ENCODE measurements around the gene DOCK2.

DOCK2 gene

DNA sequence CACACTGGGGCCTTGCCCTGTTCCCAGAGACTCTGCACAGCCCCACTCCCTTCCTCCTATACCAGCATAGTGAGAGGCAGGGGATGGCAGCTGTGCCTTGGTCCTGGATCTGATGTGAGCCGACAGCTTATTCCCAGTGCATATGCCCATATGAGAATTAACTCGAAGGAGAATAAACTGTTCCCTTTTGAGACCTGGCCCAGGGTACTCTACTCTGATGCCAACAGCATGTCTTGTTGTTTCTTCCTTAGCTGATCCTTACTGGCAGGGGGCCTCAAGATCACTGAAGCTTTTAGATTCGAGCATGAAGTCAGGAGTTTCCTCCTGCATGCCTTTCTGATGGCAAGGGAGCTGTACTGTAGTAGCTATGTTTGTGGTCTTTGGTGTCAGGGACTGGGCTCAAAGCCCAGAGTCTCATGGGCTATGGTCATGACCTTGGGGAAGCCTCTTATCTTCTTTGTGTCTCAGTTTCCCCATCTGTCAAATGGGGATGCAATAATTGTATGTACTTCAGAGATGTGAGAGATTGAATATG is 57.1 kb downstream of the DOCK2 start:
- DNase-seq, result no peak

DNA sequence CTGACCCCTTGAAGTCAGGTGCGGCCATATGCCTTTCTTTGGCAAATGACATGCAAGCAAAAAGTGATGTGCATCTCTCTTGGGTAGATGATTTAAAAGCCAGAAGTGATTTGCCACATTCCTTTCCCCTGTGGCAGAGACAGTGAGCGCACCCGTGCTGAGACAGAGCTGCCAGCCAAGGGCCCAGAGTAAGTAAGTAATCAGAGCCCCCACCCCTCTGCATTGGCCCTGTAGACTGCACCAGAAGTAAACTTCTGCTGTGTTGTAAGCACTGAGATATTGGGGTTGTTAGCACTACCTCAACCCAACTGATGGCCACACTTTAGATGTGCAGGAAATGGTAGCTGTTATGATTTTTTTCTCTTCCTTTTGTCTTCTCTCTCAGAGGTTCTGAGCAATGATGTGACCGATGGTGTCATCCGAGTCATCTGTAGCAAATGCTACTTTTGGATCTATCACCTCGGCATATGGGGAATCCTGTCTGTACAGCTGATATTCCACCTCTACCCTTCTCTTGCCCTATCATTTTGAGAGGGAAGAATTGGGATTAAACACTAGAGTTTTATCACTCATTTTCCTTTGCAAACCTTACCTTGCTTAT is 58.0 kb downstream of the DOCK2 start:
- DNase-seq, result no peak

DNA sequence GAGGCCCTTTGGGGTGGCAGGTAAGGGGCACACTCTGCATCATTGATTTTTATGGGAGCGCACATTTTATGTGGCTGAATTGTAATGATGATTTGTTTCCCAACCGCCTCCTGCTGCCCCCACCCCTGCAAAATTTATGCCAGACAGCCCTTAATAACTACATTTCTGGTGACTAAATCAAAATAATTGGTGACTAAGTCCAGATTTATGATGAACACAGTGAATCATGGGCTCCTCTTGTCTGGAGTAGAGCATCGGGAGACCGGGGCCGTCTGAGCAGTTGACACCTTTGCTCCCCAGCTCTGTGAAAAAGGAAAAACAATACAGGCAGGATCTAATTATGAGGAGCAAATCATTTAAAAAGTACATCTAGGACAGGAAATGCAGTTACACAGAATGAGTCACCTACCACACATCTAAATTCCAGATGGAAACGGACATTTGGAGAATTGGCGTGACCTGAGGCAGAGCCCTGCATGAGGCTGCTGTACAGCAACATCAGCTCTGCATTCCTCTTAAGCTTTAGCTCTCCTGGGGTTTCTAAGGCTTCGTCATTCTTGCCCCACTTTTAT is 58.9 kb downstream of the DOCK2 start:
- DNase-seq, result peak; percentile 80

DNA sequence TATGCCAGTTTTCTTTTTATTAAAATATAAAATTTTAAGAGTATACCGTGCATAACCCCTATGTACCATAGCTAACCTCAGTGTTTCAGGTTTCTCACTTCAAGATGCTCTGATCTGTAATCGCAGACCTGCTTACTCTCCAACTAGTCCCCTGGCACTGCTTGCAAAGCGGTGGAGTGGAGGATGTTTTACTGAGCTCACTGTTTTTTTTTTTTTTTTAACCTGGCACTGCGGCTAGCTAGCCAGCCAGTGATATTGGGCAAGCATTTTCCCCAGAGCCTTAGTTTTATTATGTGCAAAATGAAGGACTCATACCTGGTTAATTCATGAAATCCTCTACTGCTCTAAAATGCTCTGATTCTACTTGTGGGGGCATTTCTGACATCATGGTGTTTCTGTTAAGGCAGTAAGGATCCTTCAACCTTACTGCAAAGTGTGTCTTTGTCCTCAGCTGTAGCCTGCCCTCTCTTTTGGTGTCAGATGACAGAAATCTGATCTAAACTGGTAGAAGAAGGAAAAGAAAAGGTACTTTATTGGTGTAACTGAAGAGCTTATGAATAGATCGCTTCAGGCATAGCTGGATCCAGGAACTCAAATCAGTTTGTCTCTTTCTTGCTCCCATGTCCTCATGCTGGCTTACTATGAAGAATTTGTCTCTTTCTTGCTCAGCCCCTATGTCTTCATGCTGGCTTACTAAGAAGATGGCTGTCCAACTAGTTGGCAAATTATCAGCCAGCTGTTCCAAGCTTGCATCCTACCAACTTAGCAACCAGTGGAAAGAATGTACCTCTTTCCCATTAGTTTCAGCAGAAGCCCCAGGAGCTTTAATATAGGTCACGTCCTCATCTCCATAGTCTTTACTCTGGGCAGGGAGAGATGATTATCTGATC is 59.8 kb downstream of the DOCK2 start:
- no peak for DNase-seq

DNA sequence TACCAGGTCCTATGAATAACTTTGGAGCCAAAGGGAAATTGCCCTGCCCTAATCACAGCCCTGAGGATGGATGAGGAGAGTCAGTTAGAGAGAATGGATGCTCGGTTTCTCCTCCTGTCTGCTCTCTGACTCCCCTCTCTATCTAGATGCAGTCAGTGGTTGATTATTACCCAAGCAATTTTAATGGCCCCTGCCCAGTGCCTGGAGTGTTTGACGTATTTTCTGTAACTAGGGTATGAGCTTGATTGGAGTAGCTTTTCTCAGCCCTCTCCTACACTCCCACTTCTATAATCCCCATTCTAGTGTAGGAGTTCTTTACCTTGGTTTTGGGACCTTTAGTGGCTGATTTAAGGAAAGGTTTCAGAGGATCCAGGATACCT is 60.4 kb downstream of the DOCK2 start:
- DNase-seq, result no peak

DNA sequence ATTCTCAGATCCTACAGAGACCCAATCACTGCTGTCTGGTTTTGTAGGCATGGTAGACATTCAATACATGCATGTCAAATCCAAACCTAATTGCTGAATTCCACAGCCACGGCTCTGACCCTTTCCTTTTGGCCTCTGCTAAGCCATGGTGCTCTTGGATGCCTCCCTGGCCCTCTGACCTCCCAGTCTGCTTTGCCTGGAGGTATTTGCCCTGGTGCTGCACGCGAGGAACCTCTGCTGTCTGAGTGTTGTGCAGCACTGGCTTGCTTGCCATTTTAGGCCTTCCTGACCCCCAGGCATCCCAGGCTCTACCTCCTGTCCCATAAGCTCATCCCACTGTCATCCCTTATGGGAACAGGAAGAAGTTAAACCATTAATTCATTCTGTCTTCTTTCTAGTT is 60.9 kb downstream of the DOCK2 start:
- DNase-seq, result no peak

DNA sequence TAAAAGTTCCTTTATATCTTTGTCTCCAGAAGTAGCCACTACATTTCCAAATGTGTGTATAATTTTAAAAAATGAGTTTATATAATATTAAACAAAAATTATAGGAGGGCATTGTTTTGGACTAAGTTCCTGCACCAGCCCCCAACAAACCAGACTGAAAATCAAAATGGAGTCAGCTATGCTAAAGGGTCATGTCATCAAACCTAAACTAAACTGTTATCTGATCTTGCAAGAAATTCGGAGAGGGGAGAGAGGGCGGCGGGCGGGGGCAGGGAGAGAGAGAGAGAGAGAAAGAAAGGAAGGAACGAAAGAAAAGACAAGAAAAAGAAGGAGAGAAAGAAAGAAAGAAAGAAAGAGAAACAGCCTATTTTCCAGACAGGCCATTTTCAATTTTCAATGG is 63.5 kb downstream of the DOCK2 start:
- DNase-seq, result no peak

DNA sequence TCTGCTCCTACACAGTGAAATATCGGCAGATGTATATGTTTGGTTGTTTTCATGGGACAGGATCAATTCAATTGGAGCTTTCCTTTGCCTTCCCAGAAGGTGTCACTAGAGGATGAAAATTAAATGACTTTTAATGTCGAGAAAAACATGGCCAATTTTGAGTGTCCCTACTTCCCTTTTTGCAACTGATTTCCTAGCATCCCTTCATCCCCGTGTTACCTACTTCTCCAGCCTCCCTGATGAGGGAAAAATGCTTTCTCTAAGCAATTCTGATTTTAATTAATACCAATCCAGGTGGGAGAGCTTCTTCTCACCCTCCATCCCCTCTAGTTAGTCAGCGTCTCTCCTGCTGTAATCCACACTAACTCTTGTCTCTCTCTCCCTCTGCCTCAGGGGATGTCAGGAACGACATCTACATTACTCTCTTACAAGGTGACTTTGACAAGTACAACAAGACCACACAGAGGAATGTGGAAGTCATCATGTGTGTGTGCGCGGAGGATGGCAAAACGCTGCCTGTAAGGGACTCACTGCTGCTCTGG is 64.9 kb downstream of the DOCK2 start:
- DNase-seq, result peak; percentile 7

DNA sequence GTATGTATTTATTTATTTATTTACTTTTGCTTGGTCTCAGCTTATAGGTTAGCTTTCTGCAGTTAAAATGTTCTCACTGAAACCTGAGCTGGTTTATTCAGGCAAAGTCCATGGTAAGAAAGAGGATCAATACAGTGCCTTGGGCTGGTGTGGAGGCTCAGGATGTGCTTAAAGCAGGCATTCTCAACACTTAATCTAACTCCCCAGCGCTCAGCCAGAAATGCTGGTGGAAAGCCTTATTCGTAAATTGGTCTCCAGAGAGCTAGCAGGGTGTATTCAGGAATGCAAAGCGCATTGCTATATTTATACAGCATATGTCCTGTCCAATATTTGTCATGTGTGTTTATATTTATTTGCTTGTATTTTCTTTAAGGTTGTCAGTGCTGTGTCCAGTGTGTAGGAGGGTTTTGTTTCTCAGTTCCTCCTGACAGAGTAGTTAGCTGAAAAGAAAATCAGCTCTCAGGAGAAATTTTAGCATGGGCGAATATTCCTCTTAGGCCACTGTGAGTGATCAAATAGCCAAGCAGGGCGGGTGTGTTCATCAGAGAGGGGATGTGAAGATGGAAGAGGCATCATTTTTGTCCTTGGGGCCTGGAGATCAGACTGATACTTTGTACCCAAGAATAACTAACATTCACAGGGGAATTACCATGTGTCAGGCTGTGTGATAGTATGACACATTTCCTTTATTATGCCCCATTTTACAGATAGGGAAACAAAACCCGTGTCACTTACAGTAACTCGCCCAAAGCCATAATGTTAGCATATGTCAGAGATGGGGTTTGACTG is 65.8 kb downstream of the DOCK2 start:
- no peak for DNase-seq

DNA sequence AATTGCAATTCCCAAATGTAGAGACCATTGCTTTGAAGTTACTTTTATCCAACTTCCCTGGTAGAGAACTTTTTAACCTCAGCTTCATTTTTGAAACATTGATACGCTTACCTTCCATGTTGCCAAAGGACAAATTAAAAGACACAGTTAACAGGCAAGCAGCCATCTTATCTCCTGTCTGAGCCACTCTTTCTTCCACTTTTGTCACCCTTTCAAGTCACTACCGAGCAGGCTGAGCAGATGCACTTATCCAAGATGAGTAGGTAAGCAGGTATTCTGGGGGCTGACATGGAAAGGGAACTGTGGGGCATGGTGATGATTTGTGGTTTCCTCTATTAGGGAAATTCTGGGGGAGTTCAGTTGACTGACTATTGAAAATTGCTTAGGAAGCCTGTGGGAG is 66.7 kb downstream of the DOCK2 start:
- DNase-seq, result no peak

DNA sequence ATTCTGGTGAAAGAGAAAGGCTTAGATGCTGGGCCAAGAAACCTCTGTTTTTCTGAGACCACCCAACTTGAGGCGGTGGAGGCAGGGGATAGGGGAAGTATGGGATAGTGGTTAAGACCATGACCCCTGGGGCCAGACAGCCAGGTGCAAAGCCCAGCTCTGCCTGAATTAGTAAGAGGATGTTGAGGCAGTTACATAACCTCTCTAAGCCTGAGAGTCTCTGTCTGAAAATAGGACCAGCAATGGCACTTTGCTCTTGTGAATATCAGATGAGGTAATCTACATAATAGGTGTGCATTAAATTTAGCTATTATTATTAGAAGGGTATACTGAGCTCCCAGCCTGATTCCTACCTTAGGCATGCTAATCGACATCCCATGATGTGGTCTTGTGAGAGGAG is 68.2 kb downstream of the DOCK2 start:
- DNase-seq, result no peak

DNA sequence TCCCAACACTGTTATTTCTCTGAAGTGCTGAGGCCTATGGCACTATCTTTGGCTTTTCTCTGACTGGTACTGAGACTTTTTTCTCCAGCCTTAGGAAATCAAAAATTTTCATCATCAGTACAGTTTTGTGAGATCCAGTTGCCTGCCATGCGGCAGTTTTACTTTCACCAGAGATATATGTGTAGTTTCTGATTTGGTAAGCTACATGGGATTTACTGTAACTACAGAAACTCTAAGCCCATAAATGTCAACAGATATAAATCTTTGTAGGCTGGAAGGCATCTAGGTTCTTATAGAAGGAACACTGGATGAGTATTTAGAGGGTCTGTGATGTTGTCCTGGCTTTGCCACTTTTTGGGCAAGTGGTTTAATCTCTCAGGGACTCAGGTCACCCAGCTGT is 69.0 kb downstream of the DOCK2 start:
- DNase-seq, result no peak

DNA sequence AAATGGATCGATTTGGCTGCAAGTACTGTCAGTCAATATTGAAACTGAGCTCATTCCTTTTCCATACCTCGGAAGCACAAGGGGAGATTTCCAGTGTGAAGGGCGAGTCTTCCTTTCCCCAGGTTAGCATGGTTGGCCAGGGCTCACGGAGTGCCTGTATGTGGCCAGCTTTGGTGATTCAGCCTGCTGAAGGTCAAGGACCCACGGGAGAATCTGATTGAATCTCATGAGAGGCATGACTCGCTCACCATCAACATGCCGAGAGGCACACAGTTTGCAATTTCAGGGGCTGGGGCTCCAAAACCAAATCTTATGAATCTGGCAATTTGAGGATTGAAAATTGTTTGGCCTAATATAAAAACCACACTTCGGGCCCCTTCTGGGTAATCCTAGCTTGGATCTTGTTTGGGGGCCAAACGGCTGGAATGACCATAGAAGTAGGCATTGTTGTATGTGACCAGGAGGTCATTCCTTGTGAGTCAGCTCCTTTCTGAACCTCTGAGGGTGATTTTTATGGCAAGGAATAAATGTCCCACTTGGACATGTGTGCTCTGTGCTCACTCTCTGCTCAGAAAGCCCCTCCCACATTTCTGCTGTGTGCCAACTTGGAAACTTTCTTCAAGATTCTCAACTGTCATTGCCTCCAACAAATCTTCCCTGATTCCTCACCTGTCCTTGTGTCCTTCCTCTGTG is 69.8 kb downstream of the DOCK2 start:
- DNase-seq, result peak; percentile 48

DNA sequence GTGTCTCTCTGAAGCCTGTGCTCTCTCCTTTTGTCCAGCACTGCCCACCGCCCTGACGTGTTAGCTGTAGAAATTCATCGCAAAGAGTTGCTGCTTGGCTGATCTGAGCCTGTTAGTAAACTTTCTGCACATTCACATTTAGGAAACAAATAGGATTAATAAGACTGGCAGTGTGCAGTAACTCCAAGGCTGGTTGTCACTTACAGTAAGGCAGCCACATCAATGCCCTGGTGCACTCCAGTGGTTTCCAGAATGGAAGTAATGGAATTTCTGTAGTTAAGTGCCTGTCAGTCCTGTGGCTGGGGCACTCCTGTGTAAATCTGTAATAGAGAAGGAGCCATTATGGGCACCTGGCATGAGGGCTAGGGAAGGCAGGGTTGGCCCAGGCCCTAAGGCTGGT is 70.6 kb downstream of the DOCK2 start:
- no peak for DNase-seq

DNA sequence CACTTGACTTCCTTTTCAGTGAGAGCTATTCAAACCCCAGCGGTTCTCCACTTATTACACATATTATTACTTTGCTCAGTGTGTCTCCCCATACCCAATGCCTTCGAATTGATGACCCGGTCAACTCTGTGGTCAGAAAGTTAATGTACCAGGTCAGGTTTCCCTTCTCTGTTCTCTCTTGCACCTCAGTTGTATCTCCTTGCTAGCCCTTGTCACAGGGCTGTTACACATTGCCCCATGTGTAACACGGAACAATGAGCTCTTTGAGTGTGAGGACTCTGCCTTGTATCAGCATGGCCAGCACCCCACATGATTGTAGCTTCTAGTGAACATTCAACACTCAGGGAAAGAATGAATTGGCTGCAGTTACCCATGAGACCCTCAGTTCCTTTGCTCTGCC is 73.6 kb downstream of the DOCK2 start:
- no peak for DNase-seq

DNA sequence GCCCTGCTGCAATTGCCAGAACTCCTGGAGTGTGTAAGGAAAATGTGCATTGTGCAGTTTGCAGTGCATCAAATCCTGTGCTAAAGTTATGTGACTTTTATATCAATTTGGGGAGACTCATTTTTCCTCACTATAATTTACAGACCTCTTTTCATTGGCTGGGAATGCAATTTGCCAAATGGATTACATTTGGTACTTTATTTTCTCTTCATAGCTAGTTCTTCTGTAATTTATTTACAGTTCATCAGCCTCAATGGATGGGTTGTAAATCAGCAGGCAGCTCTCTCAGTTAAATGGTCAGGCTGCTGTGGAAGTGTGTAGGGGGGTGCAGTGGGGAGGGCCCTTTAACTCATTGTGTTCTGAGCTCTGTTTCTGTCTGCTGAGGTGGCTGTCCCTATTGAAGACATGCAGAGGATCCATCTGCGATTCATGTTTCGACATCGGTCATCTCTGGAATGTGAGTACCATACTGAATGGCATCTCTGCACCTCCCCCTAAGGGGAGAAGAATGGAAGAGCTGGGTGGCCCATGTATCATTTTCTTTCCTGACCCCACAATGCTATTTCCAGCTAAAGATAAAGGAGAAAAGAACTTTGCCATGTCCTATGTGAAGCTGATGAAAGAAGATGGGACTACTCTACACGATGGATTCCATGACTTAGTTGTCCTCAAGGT is 74.6 kb downstream of the DOCK2 start:
- no peak for DNase-seq

DNA sequence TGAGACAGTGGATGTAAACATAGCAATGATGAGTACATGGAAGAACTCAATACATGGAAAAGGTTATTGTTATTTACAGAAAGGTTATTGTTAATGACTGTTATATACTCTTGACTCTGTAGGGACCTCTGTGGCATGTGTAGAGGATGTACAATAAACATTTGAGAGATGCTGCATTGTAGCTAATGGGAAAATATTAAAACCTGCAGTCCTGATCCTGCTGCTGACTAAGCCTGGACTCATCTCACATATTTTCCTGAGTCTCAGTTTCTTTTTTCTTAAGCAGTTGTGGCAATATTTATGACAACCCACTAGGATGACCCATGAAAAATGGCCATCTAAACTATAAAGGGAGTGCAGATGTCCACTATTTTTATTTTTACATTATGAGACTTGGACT is 75.4 kb downstream of the DOCK2 start:
- DNase-seq, result no peak

DNA sequence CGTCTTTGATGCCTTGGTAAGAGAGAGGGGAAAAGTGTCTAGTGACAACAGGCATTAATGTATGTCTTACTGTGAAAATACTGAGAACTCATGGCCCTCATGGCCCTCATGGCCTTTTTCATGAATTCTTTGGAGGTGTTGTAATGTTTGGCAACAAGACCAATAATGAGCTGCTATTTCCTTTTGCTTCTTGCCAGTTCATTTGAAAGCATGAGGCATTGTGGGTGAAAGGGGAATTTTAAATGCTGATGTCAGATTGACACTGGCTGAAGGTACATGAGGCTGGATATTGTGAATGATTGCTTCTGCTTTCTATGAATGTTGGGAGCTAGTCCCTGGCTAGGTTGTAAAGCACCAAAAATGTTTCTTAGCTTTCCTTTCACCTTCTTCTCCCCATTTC is 79.2 kb downstream of the DOCK2 start:
- DNase-seq, result peak; percentile 55

DNA sequence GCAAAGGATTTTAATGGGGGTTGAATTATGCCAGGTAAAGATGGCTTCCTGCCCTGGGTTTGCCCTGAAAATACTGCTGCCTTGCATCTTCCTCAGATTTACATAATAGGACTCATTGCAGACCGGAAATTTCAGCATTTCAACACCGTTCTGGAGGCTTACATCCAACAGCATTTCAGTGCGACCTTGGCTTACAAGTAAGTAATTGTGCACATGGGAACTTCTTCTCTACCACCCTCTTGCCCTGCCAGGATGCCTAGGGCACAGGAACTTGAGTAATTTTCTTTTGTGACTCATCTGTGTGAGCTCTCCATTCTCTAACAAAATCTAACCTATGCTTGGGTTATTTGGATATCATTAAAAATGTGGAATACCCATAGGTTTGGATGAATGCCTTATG is 80.2 kb downstream of the DOCK2 start:
- peak; percentile 80 for DNase-seq

DNA sequence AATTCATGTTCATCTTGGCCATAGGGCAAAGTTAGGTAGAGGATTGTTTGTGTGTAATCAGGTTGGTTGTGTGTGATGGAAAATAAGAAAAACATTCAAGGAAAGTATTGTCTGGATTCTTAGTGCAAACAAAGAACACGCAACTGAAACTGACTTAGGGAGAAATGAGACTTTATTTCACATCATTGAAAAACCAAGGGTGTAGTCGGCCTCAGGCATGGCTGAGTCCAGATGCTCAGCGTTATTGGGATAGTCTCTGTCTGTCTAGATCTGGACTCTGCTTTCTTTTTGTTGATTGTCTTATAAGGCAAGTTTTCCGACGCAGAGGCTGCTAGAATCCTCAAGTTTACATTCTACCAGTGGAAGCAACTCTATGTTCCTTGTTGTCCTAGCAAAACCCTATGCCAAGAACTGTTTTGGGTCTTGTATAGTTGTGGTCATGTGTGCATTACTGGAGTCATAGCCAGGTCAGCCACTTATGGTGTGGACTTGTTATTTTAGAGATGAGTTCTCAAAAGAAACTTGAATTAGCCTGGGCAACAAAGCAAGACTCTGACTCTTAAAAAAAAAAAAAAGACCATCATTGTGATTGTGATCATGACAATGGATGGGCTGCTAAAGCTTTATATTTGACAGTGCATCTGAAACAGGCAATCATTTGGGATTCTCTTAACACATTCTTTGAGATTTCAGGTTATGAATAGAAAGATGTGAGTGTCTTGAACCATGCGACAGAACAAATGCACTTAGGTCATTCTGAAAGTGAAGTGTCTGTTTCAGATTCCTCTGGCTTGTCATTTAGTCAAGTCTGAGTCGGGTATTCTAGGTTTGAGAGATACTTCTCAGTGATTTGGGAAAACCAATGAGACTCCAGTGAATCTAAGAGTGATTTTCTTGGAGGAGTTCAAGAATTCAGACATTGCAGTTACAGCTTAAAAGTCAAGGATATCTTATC is 82.6 kb downstream of the DOCK2 start:
- DNase-seq, result no peak

DNA sequence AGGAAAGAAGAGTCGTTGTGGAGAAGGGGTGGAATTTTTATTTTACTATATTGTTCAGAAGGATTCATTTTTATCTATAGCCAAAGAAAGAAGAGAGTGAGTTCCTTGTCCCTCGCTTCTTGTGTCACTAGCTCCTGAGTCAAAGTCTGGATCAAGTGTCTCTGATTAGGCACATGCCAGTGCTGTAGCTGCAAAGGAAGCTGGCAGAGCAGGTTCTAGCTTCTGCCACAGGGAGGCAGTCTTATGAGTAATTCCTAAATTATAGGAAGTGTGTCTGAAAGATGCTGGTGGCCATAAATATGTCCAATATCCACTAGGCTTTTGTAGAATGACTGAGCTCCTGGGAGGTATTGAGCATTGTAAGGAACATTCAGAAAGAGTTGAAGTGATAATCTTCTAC is 84.7 kb downstream of the DOCK2 start:
- DNase-seq, result no peak
